Mesothelial cell of epicardium (in vitro differentiated cells): ENCODE data around the gene TMEM232. TPM values are rescaled to one million over a fixed set of nuclear protein-coding genes. Genes with fewer than 3 reads are reported as not detected.
A peak's percentile ranks its signal among the peaks of the same experiment; 100 is the strongest.

ENCODE experiments used
- DNase-seq, 2 experiments: peaks; one replicate each; pipeline ENCODE4 v3.0.0; 2021; ENCODE audit warnings: low spot score in 2 of 2; ENCODE audit not compliant: unreplicated experiment in 2 of 2
- H3K27ac Mint-ChIP-seq: 2 replicates; pipeline ENCODE4 v1.8.0; 2021; ENCODE audit warnings: mixed read lengths
- H3K27me3 Mint-ChIP-seq: 2 replicates; pipeline ENCODE4 v1.8.0; 2021; ENCODE audit warnings: low read depth, mixed read lengths
- H3K36me3 Mint-ChIP-seq: 2 replicates; pipeline ENCODE4 v1.8.0; 2021; ENCODE audit warnings: mixed read lengths
- H3K4me1 Mint-ChIP-seq: 2 replicates; pipeline ENCODE4 v1.8.0; 2021; ENCODE audit warnings: mixed read lengths
- H3K4me3 Mint-ChIP-seq: 2 replicates; pipeline ENCODE4 v1.8.0; 2021; ENCODE audit warnings: mild to moderate bottlenecking, moderate library complexity, mixed read lengths
- H3K9me3 Mint-ChIP-seq: 2 replicates; pipeline ENCODE4 v1.8.0; 2021; ENCODE audit warnings: mixed read lengths
- total RNA-seq: library from RNA; stranded (reverse); gene quantifications from 3 replicates; pipeline ENCODE4 v1.2.1, GENCODE V29; 2021
- TF ChIP-seq, protein P1 (sequence below): fragments of 200-600 bp; sonication (generic); IDR thresholded peaks from one replicate; pipeline ENCODE4 v1.5.0; 2021; ENCODE audit warnings: antibody characterized with exemption; ENCODE audit not compliant: unreplicated experiment

Gene TMEM232
- total RNA-seq, 1 donor from 2014 or later: 6.5 TPM

DNA sequence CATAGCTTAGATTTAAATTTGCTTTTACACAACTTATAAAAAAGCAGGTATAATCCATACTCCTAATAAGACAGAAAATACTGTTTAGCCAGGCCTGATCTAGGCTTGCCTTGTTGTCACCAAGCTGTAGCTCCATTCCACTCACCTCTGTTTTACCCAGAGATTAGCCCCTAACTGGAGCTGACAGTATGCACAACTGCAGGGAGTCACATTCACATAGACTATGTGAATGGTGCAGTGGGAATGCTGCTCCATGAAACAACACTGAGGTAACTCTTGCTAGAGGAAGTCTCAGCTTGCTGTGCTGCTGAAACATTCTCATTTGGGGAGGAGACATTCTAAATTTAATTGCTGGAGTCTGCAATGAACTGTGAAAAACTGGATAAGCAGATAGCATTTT lies 209.1 kb downstream of the TMEM232 start:
- Mint-ChIP-seq H3K4me3 (no peak overlapping the region), H3K27ac (no peak overlapping the region)

GRCh38 chr5:110514030-110514429 lies 212.4 kb downstream of the TMEM232 start:
- Mint-ChIP-seq H3K4me1 (peaks cover 25% of the 10 kb centered on the region), H3K27me3 (no peaks in the 10 kb centered on the region), H3K9me3 (peaks cover 7% of the 10 kb centered on the region), H3K27ac (peak overlapping the region; percentile 13), H3K36me3 (no peaks in the 10 kb centered on the region), H3K4me3 (no peak overlapping the region)
- DNase-seq: no peak
- TF ChIP-seq, protein P1, sequence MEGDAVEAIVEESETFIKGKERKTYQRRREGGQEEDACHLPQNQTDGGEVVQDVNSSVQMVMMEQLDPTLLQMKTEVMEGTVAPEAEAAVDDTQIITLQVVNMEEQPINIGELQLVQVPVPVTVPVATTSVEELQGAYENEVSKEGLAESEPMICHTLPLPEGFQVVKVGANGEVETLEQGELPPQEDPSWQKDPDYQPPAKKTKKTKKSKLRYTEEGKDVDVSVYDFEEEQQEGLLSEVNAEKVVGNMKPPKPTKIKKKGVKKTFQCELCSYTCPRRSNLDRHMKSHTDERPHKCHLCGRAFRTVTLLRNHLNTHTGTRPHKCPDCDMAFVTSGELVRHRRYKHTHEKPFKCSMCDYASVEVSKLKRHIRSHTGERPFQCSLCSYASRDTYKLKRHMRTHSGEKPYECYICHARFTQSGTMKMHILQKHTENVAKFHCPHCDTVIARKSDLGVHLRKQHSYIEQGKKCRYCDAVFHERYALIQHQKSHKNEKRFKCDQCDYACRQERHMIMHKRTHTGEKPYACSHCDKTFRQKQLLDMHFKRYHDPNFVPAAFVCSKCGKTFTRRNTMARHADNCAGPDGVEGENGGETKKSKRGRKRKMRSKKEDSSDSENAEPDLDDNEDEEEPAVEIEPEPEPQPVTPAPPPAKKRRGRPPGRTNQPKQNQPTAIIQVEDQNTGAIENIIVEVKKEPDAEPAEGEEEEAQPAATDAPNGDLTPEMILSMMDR: no peak

More for the DNA sequence above, 209.1 kb downstream of the TMEM232 start:
- H3K36me3 Mint-ChIP-seq: no peaks in the 10 kb centered on the region
- DNase-seq: no peak
- H3K27me3 Mint-ChIP-seq: no peaks in the 10 kb centered on the region
- TF ChIP-seq, protein P1: no peak
- H3K9me3 Mint-ChIP-seq: peaks cover 14% of the 10 kb centered on the region
- peaks cover 25% of the 10 kb centered on the region for H3K4me1 Mint-ChIP-seq

GRCh38 chr5:110512266-110512665 lies 214.2 kb downstream of the TMEM232 start:
- TF ChIP-seq, protein P1: no peak
- no peak overlapping the region for H3K27ac Mint-ChIP-seq
- H3K4me1 Mint-ChIP-seq: peaks cover 29% of the 10 kb centered on the region
- no peak overlapping the region for H3K4me3 Mint-ChIP-seq
- no peaks in the 10 kb centered on the region for H3K36me3 Mint-ChIP-seq
- peaks cover 7% of the 10 kb centered on the region for H3K9me3 Mint-ChIP-seq
- H3K27me3 Mint-ChIP-seq: no peaks in the 10 kb centered on the region
- DNase-seq: no peak

DNA sequence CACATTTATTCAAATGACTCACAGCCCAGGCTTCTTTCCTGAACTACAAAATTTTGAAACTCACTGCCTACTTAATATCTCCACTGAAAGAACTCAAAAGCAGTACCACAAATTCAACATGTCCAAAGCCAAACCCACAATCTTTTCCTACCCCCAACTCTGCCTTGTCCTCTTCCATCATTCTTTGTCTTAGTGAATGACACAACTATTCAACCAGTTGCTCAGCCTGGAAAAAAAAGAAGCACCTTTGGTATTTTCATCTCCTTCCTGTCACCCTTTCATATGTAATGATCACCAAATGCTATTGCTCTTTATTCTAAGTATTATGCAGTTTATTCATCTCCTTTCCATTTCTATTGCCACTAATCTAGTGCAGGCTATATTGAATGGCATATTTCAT lies 216.3 kb downstream of the TMEM232 start:
- Mint-ChIP-seq H3K4me3 (no peak overlapping the region), H3K4me1 (peaks cover 24% of the 10 kb centered on the region), H3K27me3 (no peaks in the 10 kb centered on the region), H3K27ac (no peak overlapping the region), H3K9me3 (peaks cover 7% of the 10 kb centered on the region), H3K36me3 (no peaks in the 10 kb centered on the region)
- DNase-seq: no peak
- TF ChIP-seq, protein P1: no peak

DNA sequence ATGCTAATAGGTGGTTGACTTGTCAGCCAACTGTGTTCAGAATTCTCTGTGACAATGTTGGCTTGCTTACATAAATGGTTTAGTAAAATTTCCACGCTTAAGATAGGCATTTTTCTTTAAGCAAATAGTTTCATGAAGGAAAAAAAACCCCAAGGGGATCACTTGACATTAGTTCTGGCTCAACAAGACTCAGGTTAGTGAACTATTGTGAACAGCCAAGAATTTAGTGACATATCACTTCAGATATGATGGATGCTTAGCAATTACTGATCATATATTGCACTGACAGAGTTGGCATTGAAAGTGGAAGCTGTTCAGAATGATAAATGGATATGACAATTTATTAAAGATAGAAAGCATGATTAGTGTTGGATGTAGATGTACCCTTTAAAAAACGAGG lies 218.5 kb downstream of the TMEM232 start:
- Mint-ChIP-seq H3K4me1 (peaks cover 12% of the 10 kb centered on the region), H3K27me3 (no peaks in the 10 kb centered on the region), H3K4me3 (no peak overlapping the region), H3K27ac (no peak overlapping the region), H3K9me3 (peaks cover 7% of the 10 kb centered on the region), H3K36me3 (no peaks in the 10 kb centered on the region)
- TF ChIP-seq, protein P1: no peak
- no peak for DNase-seq

- Mint-ChIP-seq H3K4me1 (peaks cover 10% of the 10 kb centered on the region), H3K36me3 (no peaks in the 10 kb centered on the region), H3K27me3 (no peaks in the 10 kb centered on the region), H3K9me3 (no peaks in the 10 kb centered on the region), H3K27ac (no peak overlapping the region), H3K4me3 (no peak overlapping the region)
- no peak for DNase-seq
- TF ChIP-seq, protein P1: no peak
These were observed 220.1 kb downstream of the TMEM232 start for GRCh38 chr5:110506378-110506777.
